Measurements from ENCODE around the gene MMP14. TPM values are rescaled to one million over a fixed set of nuclear protein-coding genes. Genes with fewer than 3 reads are reported as not detected.

MMP14 gene
- total and polyA plus RNA-seq, 2 of the 13 experiments (the other 11 are each of a cell fraction or from before 2014, with no cell fraction given): 5.2 to 9.8 TPM

DNA sequence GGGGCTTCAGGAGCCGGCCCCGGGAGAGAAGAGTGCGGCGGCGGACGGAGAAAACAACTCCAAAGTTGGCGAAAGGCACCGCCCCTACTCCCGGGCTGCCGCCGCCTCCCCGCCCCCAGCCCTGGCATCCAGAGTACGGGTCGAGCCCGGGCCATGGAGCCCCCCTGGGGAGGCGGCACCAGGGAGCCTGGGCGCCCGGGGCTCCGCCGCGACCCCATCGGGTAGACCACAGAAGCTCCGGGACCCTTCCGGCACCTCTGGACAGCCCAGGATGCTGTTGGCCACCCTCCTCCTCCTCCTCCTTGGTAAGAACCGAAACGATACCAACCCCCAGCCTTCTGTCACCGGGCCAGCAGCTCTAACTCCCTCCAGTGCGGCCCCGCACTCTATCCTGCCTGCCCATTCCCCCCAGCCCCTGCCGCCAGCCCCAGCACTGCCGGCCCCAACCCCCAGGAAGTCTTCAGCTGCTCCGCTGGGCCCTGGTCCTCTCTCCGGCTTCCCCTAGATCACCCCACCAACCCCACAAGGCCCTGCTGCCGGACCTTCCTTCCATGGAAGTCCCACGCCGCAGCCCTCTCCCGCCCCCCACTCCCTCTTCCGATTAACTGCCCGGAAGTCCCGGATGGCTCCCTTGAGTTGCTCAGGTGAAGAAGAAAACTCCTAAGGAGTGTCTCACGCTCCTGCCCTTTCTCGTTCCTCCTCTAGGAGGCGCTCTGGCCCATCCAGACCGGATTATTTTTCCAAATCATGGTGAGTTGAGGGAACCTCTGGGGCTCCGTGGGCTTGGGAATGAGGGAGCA, 35.8 kb downstream of the MMP14 start (continued):
- TF ChIP-seq, protein P1, sequence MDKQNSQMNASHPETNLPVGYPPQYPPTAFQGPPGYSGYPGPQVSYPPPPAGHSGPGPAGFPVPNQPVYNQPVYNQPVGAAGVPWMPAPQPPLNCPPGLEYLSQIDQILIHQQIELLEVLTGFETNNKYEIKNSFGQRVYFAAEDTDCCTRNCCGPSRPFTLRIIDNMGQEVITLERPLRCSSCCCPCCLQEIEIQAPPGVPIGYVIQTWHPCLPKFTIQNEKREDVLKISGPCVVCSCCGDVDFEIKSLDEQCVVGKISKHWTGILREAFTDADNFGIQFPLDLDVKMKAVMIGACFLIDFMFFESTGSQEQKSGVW (CRISPR knock-in tag; IDR thresholded peaks at IDR 0.05; ENCODE audit: borderline replicate concordance): no peak
- TF ChIP-seq, protein P2, sequence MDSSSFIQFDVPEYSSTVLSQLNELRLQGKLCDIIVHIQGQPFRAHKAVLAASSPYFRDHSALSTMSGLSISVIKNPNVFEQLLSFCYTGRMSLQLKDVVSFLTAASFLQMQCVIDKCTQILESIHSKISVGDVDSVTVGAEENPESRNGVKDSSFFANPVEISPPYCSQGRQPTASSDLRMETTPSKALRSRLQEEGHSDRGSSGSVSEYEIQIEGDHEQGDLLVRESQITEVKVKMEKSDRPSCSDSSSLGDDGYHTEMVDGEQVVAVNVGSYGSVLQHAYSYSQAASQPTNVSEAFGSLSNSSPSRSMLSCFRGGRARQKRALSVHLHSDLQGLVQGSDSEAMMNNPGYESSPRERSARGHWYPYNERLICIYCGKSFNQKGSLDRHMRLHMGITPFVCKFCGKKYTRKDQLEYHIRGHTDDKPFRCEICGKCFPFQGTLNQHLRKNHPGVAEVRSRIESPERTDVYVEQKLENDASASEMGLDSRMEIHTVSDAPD (CRISPR knock-in tag; IDR thresholded peaks at IDR 0.05): no peak
- TF ChIP-seq NFRKB (IDR thresholded peaks at IDR 0.05) (no peak), E2F1 (CRISPR knock-in tag; IDR thresholded peaks at IDR 0.05) (0 out of 2 replicates have a peak, but pooled peaks have one; percentile 43), ZNF234 (CRISPR knock-in tag; conservative IDR thresholded peaks at IDR 0.05) (no peak; the same call in 1 of the 2 replicates), RFX3 (CRISPR knock-in tag; IDR thresholded peaks at IDR 0.05) (no peak), KLF16 (CRISPR knock-in tag; IDR thresholded peaks at IDR 0.05) (peak in 1 of 2 experiments; percentile 33; a peak in 1 of 4 replicates), MXD3 (CRISPR knock-in tag; IDR thresholded peaks at IDR 0.05) (no peak), ZNF496 (CRISPR knock-in tag; IDR thresholded peaks at IDR 0.05; ENCODE audit: insufficient replicate concordance) (no peak), KDM1A (CRISPR knock-in tag; IDR thresholded peaks at IDR 0.05) (no peak), SRY (CRISPR knock-in tag; IDR thresholded peaks at IDR 0.05) (no peak; the same call in none of the 2 replicates), RARA (CRISPR knock-in tag; IDR thresholded peaks at IDR 0.05) (peak; percentile 47; the same call in 1 of the 2 replicates), JARID2 (CRISPR knock-in tag; IDR thresholded peaks at IDR 0.05; ENCODE audit: insufficient replicate concordance) (peak; percentile 70), KDM3A (CRISPR knock-in tag; IDR thresholded peaks at IDR 0.05; ENCODE audit: low read depth) (peak; percentile 69), ZNF674 (CRISPR knock-in tag; IDR thresholded peaks at IDR 0.05; ENCODE audit: low read depth) (peak; percentile 77; the same call in 1 of the 2 replicates), MED13 (CRISPR knock-in tag; IDR thresholded peaks at IDR 0.05) (peak; percentile 9; the same call in 1 of the 2 replicates), ATM (IDR thresholded peaks at IDR 0.05; ENCODE audit: borderline replicate concordance) (no peak), ZNF75D (CRISPR knock-in tag; IDR thresholded peaks at IDR 0.05; ENCODE audit: borderline replicate concordance) (peak; percentile 79; the same call in 1 of the 2 replicates), ZNF280D (CRISPR knock-in tag; IDR thresholded peaks at IDR 0.05) (no peak), ZNF619 (CRISPR knock-in tag; IDR thresholded peaks at IDR 0.05) (no peak)
- TF ChIP-seq, protein P3, sequence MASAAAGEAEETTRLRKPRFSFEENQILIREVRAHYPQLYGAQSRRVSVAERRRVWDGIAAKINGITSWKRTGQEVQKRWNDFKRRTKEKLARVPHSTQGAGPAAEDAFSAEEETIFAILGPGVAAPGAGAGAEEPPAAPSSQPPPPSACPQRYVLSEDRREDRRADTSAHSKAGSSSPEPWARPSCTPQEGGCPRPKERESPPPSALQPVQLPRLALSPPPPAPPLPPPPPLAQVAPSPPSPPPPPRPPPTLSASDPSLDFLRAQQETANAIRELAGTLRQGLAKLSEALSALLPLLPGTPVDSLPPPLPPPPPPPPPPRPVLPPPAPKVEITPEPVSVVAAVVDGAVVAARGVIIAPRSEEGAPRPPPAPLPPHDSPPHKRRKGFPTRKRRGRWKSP (CRISPR knock-in tag; IDR thresholded peaks at IDR 0.05): no peak; the same call in none of the 2 replicates
